ENCODE results near the gene CPEB2. TPM values are rescaled to one million over a fixed set of nuclear protein-coding genes. Genes with fewer than 3 reads are reported as not detected.

The CPEB2 gene
- total RNA-seq (18.5 TPM), polyA plus RNA-seq (13.8 TPM)

DNA sequence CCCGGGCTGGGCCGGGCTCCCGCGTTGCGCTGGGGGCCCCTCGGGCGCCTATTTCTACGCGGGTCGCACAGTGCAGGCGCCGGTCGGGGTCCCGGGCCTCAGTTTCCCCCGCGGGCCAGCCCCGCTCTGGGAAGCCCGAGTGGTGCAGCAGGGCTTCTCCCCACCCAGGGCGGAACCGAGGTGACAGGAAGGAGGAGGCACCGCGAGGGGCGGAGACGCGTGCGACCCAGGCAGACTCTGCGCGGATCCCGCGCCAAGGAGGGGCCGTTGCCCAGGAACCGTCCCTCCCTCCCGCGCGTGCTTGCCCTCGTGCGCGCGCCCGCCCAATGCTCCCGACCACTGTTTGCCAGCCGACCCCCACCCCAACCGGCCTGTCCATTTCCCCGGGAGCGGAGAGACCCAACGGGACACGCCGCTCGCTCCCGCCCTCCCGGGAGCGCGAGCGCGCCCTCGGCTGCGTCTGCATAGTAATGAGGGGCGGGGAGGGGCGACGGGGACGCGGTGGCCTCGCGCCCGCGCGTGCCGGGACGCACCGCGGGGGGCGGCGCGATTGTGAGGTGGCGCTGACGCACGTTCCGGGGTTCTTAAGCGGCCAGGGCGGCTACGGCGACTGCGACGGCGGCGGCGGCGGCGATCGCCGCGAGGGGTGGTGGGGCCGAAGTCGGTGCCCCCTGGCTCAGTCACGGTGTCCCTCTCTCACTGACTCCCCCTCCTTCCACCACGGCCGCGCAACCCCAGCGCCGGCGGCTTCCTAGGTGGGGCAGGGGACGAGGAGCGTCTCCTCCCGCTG is at the start of gene CPEB2:
CPEB2 (plus strand) TSS at position 613 of the 790 bp plus-strand sequence. CDS start 193 bp downstream, outside the sequence.
- under 1% methylated on average over 104 of the region's 104 CpGs for WGBS
- H3K4me1 ChIP-seq (ENCODE audit: insufficient read depth): no peaks in the 10 kb centered on the region
- no peaks in the 10 kb centered on the region for H3K36me3 ChIP-seq (ENCODE audit: insufficient read depth)
- H3K4me3 ChIP-seq (ENCODE audit: low read depth, low read length): peak within 1 kb of the TSS; percentile 99
- peak; percentile 75 for DNase-seq (ENCODE audit: extremely low spot score)
- peak within 1 kb of the TSS; percentile 100 for H3K27ac ChIP-seq (ENCODE audit: low read depth)

DNA sequence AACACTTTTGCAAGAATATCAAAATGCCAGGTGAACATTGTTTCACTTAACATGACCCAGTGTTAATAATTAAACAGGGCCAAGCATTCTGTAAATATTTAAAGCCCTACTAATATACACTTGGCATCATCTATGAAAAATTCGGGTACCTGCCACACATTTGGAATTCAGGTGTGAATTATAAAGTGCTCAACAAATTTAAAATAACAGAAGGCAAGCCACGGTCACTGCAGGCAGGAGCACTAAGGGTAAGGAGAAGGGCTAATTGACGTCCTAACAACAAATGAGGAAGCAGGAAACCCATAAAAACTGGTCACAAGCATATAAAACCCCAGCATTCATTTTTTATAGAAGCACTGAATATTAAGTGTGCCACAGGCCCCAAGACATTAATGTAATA is 43.8 kb upstream of the CPEB2 start:
- Histone ChIP-seq H3K36me3 (ENCODE audit: insufficient read depth) (no peaks in the 10 kb centered on the region), H3K4me1 (ENCODE audit: insufficient read depth) (no peaks in the 10 kb centered on the region), H3K27ac (ENCODE audit: low read depth) (no peak overlapping the region), H3K4me3 (ENCODE audit: low read depth, low read length) (no peak overlapping the region)
- no peak for DNase-seq (ENCODE audit: extremely low spot score)
- 42% methylated on average over 3 of the region's 3 CpGs for WGBS

DNA sequence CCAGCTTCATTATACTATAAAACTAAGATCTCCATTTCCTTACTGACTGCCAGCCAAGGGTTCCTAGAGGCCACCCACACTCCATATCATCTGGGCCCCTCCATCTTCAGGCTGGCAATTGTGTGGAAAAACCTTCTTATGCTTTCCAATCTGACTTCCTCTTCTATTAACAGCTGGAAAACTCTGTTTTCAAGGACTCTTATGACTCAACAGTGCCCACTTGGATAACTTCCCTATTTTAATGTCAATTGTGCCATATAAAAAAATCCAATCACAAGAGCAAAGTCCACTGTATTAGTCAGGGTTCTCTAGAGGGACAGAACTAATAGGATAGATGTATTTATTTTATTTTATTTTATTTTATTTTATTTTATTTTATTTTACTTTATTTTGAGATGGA is 41.0 kb upstream of the CPEB2 start:
- no peak for DNase-seq (ENCODE audit: extremely low spot score)
- no peak overlapping the region for H3K27ac ChIP-seq (ENCODE audit: low read depth)
- H3K4me3 ChIP-seq (ENCODE audit: low read depth, low read length): no peak overlapping the region
- H3K36me3 ChIP-seq (ENCODE audit: insufficient read depth): no peaks in the 10 kb centered on the region
- H3K4me1 ChIP-seq (ENCODE audit: insufficient read depth): no peaks in the 10 kb centered on the region

DNA sequence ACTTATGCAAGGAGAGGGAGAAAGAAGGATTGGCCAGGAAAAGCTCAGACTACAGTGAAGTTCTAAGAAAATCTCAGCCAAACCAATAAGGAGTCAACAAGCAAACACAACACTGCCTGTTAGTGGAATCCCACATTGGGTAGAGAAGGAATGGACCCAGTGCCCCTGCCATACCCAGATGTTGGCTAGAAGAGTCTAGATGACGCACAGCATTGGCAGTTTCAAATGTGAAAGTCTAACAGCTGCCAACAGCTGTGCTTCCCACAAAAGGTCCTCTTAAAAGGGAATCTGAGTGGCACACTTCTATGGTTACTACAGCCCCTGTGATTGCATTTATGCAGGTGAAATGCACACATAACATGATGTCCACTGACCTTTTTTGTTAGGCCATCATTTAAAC is 37.2 kb upstream of the CPEB2 start:
- no peaks in the 10 kb centered on the region for H3K36me3 ChIP-seq (ENCODE audit: insufficient read depth)
- H3K4me3 ChIP-seq (ENCODE audit: low read depth, low read length): no peak overlapping the region
- no peak overlapping the region for H3K27ac ChIP-seq (ENCODE audit: low read depth)
- no peaks in the 10 kb centered on the region for H3K4me1 ChIP-seq (ENCODE audit: insufficient read depth)
- DNase-seq (ENCODE audit: extremely low spot score): no peak
- 77% methylated on average over 1 of the region's 1 CpG for WGBS

DNA sequence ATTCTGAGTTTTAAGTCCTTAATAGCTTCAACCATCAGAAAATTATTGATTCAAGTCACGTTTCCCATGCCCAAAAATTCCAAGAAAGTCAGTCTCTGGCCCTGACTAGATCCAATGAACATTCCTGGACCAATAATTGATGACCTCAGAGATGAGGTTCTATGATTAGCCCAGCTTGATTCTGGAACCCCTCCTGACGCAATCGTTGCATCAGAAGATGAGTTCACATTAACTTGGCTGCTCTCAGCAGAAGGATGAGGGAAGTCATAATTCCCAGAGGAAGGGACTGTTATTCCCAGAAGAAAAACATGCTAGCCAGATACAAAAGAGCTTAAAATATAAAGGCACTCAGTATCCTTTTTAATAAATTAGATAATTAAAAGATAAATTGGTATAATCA is 34.3 kb upstream of the CPEB2 start:
- no peak overlapping the region for H3K4me3 ChIP-seq (ENCODE audit: low read depth, low read length)
- WGBS: 86% methylated on average over 3 of the region's 3 CpGs
- H3K36me3 ChIP-seq (ENCODE audit: insufficient read depth): no peaks in the 10 kb centered on the region
- H3K27ac ChIP-seq (ENCODE audit: low read depth): no peak overlapping the region
- H3K4me1 ChIP-seq (ENCODE audit: insufficient read depth): no peaks in the 10 kb centered on the region
- no peak for DNase-seq (ENCODE audit: extremely low spot score)

DNA sequence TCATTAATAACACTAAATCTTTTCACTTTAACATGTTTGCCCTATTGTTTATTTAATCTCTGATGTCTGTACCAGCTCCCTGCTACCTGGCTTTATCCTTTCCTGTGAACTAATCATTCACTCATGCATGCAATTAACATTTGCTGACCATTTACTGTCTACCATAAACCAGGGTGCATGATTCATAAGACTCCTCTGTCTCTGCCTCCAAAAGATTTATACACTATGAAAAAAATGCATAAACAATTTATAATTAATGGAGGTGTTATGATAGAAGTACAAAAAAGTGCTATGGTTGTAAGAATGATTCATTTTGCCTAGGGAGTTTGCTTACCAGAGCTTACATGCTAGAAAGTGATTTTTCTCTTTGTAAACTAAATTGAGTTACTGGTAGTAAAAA is 24.5 kb upstream of the CPEB2 start:
- Histone ChIP-seq H3K4me3 (ENCODE audit: low read depth, low read length) (no peak overlapping the region), H3K36me3 (ENCODE audit: insufficient read depth) (no peaks in the 10 kb centered on the region), H3K4me1 (ENCODE audit: insufficient read depth) (no peaks in the 10 kb centered on the region), H3K27ac (ENCODE audit: low read depth) (no peak overlapping the region)
- DNase-seq (ENCODE audit: extremely low spot score): no peak

DNA sequence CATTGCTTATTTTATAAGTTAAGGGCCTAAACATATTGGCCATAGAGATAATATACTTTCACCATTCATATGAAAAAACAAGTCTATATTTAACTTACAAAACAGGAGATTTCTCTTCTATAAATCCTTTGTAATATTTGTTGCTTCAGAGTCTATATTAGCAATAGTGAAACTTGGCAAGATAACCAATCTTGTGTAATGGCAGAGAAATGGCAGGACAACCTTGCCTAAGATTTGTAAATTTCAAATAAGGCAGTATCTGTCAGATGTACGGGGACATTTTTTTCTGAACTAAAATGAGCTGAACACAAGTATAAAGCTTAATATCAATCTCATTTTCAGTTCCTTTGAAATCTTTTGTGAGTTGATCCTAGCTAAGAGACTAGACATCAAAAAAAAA is 17.8 kb upstream of the CPEB2 start:
- no peak for DNase-seq (ENCODE audit: extremely low spot score)
- H3K27ac ChIP-seq (ENCODE audit: low read depth): no peak overlapping the region
- WGBS: 76% methylated on average over 1 of the region's 1 CpG

DNA sequence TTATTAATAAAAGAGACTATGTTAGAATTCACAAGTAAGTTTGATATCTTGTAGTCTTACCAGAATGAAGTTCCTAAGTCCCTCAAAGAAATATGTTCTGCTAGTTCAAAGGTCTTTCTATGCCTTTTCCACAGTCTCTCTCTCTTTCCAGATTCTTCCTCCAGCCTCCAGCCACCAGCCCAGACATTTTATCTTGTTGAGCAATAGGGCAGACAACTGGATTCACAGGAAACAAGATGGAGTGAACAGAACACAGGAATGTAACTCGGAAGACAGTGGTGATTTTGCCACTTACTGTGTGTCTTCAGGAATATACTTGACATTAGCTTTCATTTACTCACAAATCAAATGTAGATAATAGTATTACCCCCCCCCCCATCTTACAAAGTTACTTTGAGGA is 17.1 kb upstream of the CPEB2 start:
- H3K27ac ChIP-seq (ENCODE audit: low read depth): no peak overlapping the region
- no peak for DNase-seq (ENCODE audit: extremely low spot score)
- no peak overlapping the region for H3K4me3 ChIP-seq (ENCODE audit: low read depth, low read length)
- H3K36me3 ChIP-seq (ENCODE audit: insufficient read depth): no peaks in the 10 kb centered on the region
- no peaks in the 10 kb centered on the region for H3K4me1 ChIP-seq (ENCODE audit: insufficient read depth)
- 89% methylated on average over 1 of the region's 1 CpG for WGBS

More for the DNA sequence above, 17.8 kb upstream of the CPEB2 start:
- no peak overlapping the region for H3K4me3 ChIP-seq (ENCODE audit: low read depth, low read length)
- H3K36me3 ChIP-seq (ENCODE audit: insufficient read depth): no peaks in the 10 kb centered on the region
- no peaks in the 10 kb centered on the region for H3K4me1 ChIP-seq (ENCODE audit: insufficient read depth)

DNA sequence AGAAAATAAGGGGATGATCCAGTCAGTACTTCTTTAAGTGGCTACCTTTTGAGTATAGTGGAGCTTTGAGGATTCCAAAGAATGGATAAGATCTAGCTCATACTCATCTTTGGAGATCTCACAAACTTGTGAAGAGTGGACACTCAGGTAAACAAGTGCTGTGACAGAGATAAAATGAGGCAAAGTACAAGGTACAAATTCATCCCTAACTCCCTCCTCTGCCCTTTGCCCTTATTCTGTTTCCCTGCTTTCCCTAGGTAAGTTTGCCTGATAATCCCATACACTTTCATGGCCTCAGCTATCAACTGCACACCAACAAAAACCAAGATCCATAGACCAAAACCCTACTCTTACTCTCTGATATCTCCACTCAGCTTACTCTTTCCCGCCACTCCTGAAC is 16.4 kb upstream of the CPEB2 start:
- no peak overlapping the region for H3K4me3 ChIP-seq (ENCODE audit: low read depth, low read length)
- no peak for DNase-seq (ENCODE audit: extremely low spot score)
- H3K27ac ChIP-seq (ENCODE audit: low read depth): no peak overlapping the region
- WGBS: 92% methylated on average over 1 of the region's 1 CpG
- H3K36me3 ChIP-seq (ENCODE audit: insufficient read depth): no peaks in the 10 kb centered on the region
- no peaks in the 10 kb centered on the region for H3K4me1 ChIP-seq (ENCODE audit: insufficient read depth)

DNA sequence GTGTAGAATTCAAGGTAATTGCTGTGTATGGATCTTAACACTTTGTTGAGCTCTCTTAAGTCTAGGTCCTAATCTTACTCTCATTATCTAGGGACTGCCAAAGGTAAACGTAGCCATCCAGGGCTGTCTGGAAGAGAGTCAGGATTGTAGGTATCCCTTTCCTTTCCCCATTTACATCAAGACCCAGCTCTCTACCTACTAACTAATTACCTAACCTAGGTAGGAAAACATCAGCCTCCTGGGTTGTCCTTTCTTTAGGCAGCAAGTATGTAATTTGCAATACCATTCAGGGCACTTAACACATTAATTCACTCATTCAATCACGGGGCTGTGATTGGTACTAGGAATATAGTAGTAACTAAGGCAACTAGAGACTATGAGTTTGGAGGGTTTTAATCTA is 15.2 kb upstream of the CPEB2 start:
- 53% methylated on average over 2 of the region's 2 CpGs for WGBS
- H3K4me3 ChIP-seq (ENCODE audit: low read depth, low read length): no peak overlapping the region
- H3K4me1 ChIP-seq (ENCODE audit: insufficient read depth): no peaks in the 10 kb centered on the region
- H3K36me3 ChIP-seq (ENCODE audit: insufficient read depth): no peaks in the 10 kb centered on the region
- DNase-seq (ENCODE audit: extremely low spot score): no peak
- H3K27ac ChIP-seq (ENCODE audit: low read depth): no peak overlapping the region

DNA sequence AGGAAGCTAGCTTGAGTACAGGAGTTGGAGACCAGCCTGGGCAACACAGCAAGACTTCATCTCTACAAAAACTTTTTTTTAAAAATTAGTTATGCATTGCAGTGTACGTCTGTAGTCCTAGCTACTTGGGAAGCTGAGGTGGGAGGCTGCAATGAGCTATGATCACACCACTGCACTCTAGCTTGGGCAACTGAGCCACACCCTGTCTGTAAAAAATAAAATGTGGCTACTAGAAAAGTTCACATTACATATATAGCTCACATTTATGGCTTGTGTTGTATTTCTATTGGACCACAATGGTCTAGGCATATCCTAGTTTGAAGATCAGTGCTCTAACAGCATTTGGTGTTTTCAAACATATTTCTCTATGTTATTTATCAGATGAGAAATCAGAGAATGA is 11.8 kb upstream of the CPEB2 start:
- Histone ChIP-seq H3K4me3 (ENCODE audit: low read depth, low read length) (no peak overlapping the region), H3K27ac (ENCODE audit: low read depth) (no peak overlapping the region), H3K4me1 (ENCODE audit: insufficient read depth) (no peaks in the 10 kb centered on the region), H3K36me3 (ENCODE audit: insufficient read depth) (no peaks in the 10 kb centered on the region)
- 62% methylated on average over 1 of the region's 1 CpG for WGBS
- DNase-seq (ENCODE audit: extremely low spot score): no peak

DNA sequence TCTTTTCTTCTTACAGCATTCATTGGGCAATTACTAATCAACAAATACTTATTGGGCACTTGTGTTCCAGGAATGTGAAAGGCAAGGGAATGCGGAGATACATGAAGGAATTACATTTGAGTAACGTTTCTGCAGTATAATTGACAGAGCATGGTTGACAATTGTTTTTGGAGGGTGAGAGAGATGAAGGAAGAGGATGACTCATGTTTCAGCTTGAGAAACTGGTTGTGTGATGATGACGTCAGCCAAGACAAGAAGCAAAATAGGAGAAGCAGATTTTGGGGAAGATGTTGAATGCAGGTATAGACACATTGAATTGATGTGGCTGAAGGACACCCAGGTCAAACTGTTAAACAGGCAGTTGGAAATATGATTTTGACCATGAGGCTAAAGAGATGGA is 8.0 kb upstream of the CPEB2 start:
- H3K4me3 ChIP-seq (ENCODE audit: low read depth, low read length): no peak overlapping the region
- H3K36me3 ChIP-seq (ENCODE audit: insufficient read depth): no peaks in the 10 kb centered on the region
- H3K4me1 ChIP-seq (ENCODE audit: insufficient read depth): no peaks in the 10 kb centered on the region
- H3K27ac ChIP-seq (ENCODE audit: low read depth): no peak overlapping the region
- WGBS: 66% methylated on average over 3 of the region's 3 CpGs
- DNase-seq (ENCODE audit: extremely low spot score): no peak

DNA sequence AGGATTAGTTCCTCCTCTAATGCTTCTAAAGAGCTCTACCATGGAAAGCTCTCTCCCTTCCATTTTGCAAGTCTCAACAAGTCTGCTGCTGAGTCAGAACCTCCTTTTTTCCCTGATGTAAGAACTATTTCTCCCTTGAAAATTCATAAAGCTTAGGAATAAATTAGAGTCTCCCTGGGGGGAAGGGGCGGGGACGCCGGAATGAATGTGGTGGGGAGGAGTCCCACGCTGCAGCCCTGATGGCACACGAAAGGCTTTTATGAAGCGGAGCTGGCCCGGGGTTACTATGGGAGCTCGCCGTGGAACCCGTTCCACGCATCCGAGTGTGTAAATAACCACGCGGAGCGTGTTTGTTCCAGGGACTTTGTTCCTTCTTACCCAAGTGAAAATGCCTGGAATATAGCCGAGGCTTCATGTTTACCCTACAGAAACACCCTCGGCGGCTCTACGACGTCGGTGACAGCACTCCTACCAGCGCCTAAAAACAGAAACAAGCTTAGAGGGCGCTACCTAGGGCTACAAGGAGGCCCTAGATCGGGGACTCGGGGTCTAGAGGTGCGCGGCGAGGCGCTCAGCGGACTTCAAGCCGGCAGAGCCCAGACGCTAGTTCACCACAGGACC is 923 bp upstream of the CPEB2 start:
- peak; percentile 47 for DNase-seq (ENCODE audit: extremely low spot score)
- no peaks in the 10 kb centered on the region for H3K4me1 ChIP-seq (ENCODE audit: insufficient read depth)
- H3K36me3 ChIP-seq (ENCODE audit: insufficient read depth): no peaks in the 10 kb centered on the region
- H3K4me3 ChIP-seq (ENCODE audit: low read depth, low read length): peak overlapping the region; percentile 99
- under 1% methylated on average over 32 of the region's 32 CpGs for WGBS
- peak overlapping the region; percentile 99 for H3K27ac ChIP-seq (ENCODE audit: low read depth)

DNA sequence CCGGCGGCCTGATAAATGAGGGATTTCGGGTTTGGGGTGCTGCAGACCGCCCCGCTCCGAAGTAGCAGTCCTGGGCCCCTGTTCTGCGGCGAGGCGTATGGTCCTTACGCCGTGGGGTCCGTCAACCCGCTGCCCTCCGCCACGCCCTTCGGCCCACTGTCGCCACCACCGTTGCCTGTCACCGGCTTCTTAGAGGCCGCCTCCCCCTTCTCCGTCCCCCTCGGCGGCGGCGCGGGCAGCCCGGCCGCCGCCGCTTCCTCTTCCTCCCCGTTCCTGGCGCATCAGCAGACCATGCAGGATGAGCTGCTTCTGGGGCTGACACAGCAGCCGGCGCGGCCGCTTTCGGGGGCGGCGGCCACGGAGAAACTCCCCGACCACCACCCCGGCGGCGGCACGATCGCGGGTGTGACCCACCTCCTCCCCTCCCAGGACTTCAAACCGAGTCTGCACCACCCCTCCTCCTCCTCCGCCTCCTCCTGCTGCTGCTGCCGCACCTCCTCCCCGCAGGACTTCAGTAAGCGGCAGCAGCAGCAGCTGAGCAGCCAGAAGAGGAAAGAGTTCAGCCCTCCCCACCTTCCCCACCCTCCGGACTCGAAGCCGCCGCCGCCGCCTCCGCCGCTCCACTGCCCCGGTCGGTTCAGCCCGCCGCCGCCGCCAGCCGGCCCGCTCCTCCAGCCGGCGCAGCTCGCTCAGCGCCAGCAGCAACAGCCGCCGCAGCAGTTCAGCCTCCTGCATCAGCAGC is 549 bp downstream of the CPEB2 start:
- WGBS: under 1% methylated on average over 74 of the region's 74 CpGs
- peak overlapping the region; percentile 100 for H3K27ac ChIP-seq (ENCODE audit: low read depth)
- DNase-seq (ENCODE audit: extremely low spot score): peak; percentile 40

More for the DNA sequence above, 549 bp downstream of the CPEB2 start:
- H3K4me3 ChIP-seq (ENCODE audit: low read depth, low read length): peak overlapping the region; percentile 99
- H3K4me1 ChIP-seq (ENCODE audit: insufficient read depth): no peaks in the 10 kb centered on the region
- no peaks in the 10 kb centered on the region for H3K36me3 ChIP-seq (ENCODE audit: insufficient read depth)

Data from urinary bladder (tissue), 4 donors.